ENCODE results near the gene TAAR8. TPM values are rescaled to one million over a fixed set of nuclear protein-coding genes. Genes with fewer than 3 reads are reported as not detected.
"Not testable (repeated sequence)": the region's sequence is repeated elsewhere in the genome, so short reads cannot be mapped to it uniquely, and the experiment has no call there.

The TAAR8 gene
- total RNA-seq, 2 donors from 2014 or later = not detected

DNA sequence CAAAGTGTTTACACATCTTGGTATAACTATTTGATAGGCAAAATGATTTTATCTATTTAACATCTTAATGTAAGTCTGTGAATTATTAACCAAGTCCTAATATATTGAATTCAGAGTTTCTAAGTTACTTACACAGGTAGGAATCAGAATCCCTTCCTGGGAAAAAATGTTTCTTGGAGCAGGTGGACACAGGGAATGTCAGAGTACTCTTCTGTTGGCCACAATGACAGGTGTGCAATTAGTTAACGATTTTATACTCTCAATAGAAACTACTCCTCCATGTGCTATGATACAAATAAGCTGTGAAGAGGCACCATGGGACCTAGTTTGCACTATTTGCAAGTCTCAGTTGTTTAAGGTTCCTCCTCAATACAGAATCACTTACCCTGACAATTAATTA lies 37.9 kb downstream of the TAAR8 start:
- no peak for DNase-seq (ENCODE audit: low spot score in 2 of 2)
- Mint-ChIP-seq H3K9me3 (no peaks in the 10 kb centered on the region), H3K27ac (no peak overlapping the region), H3K36me3 (no peaks in the 10 kb centered on the region)
- no peak for ATAC-seq

DNA sequence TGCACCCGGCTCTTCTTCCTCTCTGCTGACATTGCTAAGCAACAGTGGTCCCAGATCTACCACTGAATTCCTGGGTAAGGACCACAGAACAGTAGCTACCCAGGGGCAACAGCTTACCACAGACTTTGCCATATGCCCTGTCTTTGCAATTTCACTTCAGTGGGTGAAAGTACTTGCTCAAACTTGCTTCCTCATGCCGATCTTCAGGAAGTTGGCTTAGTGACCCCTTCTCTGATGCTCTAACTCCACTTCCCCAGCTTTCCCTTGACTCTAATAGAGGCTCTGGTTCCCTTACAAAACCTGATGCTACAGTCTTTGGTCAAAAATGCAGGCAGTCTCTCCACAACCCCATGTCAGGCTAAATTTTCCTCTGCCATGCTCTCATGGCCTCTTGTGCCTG lies 40.4 kb downstream of the TAAR8 start:
- H3K9me3 Mint-ChIP-seq = no peaks in the 10 kb centered on the region
- DNase-seq (ENCODE audit: low spot score in 2 of 2) = no peak
- H3K36me3 Mint-ChIP-seq = no peaks in the 10 kb centered on the region
- no peak overlapping the region for H3K27ac Mint-ChIP-seq
- ATAC-seq = no peak

DNA sequence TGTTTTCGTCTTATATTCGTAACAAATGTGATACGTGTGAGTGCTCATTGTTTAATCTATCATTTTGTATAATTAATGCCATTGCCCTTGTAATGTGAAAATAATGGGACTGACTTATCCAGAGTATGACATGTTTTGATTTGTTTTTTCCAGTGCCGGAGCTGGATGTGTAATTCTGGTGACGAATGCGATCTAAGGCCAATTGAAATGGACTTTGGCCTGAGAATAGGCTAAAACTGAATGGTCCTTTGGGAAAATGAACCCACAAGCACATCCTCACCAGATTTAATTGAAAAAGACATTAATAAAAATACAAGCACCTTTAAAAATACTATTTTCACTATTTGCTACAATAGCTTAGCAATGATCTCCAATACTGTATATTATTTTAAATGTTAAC lies 43.7 kb downstream of the TAAR8 start:
- ATAC-seq = no peak
- H3K36me3 Mint-ChIP-seq = no peaks in the 10 kb centered on the region
- H3K27ac Mint-ChIP-seq = no peak overlapping the region
- DNase-seq (ENCODE audit: low spot score in 2 of 2) = no peak
- no peaks in the 10 kb centered on the region for H3K9me3 Mint-ChIP-seq

DNA sequence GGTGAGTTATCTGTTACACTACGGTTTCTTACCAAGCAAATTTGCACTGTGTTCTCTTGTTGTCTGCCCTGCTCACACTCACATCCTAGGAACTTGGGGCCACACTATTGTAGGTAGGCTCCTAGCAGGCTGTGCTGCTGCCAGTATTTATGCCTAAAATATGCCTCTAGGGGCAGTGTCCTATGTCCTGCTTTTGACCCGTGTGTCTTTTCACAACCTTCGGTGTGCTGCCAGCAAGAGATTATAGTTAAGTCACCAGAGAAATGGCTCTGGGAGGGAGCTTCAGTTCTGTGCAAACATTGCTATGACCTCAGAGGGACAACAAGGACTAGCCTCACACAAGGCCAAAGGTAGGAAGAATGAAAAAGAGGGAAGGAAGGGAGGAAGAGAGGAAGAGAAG lies 46.0 kb downstream of the TAAR8 start:
- DNase-seq (ENCODE audit: low spot score in 2 of 2) (no peak), ATAC-seq (no peak)
- H3K27ac Mint-ChIP-seq = no peak overlapping the region
- no peaks in the 10 kb centered on the region for H3K9me3 Mint-ChIP-seq
- H3K36me3 Mint-ChIP-seq = no peaks in the 10 kb centered on the region

- ATAC-seq; DNase-seq (ENCODE audit: low spot score in 2 of 2); H3K36me3 Mint-ChIP-seq; H3K27ac Mint-ChIP-seq; H3K9me3 Mint-ChIP-seq: not testable (repeated sequence)
Measured at GRCh38 chr6:132600900-132601299, 48.4 kb downstream of the TAAR8 start.

Other genes starting within 250 kb of the TAAR8 start
- under 1 TPM in 1 of 2 donors, not detected in 1; 0.07 TPM for gene MOXD1, start 151.2 kb upstream of the TAAR8 start, total RNA-seq
- 10 to 100 TPM; 15.2 to 20.3 TPM for gene STX7, start 39.6 kb upstream of the TAAR8 start, total RNA-seq
- not detected for gene TAAR9, start 14.4 kb upstream of the TAAR8 start, total RNA-seq
- not detected for gene TAAR6, start 17.6 kb downstream of the TAAR8 start, total RNA-seq
- not detected for gene TAAR5, start 37.1 kb downstream of the TAAR8 start, total RNA-seq
- not detected for gene TAAR2, start 71.6 kb downstream of the TAAR8 start, total RNA-seq
- not detected for gene TAAR1, start 106.5 kb downstream of the TAAR8 start, total RNA-seq
- gene VNN1, start 161.4 kb downstream of the TAAR8 start, total RNA-seq = not detected
- gene VNN2, start 205.2 kb downstream of the TAAR8 start, total RNA-seq = 10 to 100 TPM; 11.4 to 19.3 TPM
- gene SLC18B1, start 246.0 kb downstream of the TAAR8 start, total RNA-seq = 1 to 10 TPM; 6.3 to 9.4 TPM